K562 (cell line): ENCODE results near the gene ALDH18A1. TPM values are rescaled to one million over a fixed set of nuclear protein-coding genes. Genes with fewer than 3 reads are reported as not detected.
"Not testable (repeated sequence)": the region's sequence is repeated elsewhere in the genome, so short reads cannot be mapped to it uniquely, and the experiment has no call there.

Source experiments
- ATAC-seq: fragments of 200-7000 bp; cut with Tn5 transposase; 3 replicates; pipeline ENCODE4 v1.9.1; 2020; ENCODE audit warnings: moderate library complexity
- BruUV-seq: library from RNA; stranded (reverse); fragments of 400-500 nt; replicated peaks from 2 replicates; lab custom pipeline; 2021; lab: Mats Ljungman, UMichigan
- CTCF ChIA-PET: fragments of 300-600 bp; formaldehyde crosslinking; extraction: SDS; loops from one replicate; lab custom pipeline; 2021; ENCODE audit warnings: low intra/inter-chr PET ratio; lab: Yijun Ruan, JAX
- POLR2A ChIA-PET: fragments of 300-600, 350-650 bp; sonication (Branson Sonifier 250); formaldehyde crosslinking; extraction: SDS; loops from one replicate; lab custom pipeline; 2021; ENCODE audit warnings: antibody characterized with exemption, inconsistent platforms; lab: Yijun Ruan, JAX
- DNase-seq, 4 experiments: peaks; one replicate each; pipeline versions ENCODE4 v3.0.0 to v3.0.0-alpha.2; 2011 to 2018; ENCODE audit warnings: low spot score in 3 of 4, mixed read lengths in 3 of 4; ENCODE audit errors: extremely low read depth in 1 of 4
- FAIRE-seq: peaks from 2 replicates; lab custom pipeline; 2011; peaks lifted over from hg19 to GRCh38; lab: Jason Lieb, UNC
- H2AFZ ChIP-seq: 2 replicates; pipeline ENCODE4 v1.6.0; 2011; ENCODE audit warnings: low read depth, low read length, control low read depth, inconsistent platforms
- H3K27ac ChIP-seq: fragments of 200-600 bp; 3 replicates; pipeline ENCODE4 v1.8.0; 2011; ENCODE audit warnings: low read depth, mild to moderate bottlenecking, control low read depth, inconsistent platforms, low read length, moderate library complexity, mixed read lengths; ENCODE audit errors: extremely low read depth
- H3K27me3 ChIP-seq, 2 experiments: fragments of 300-600 bp in 1 of 2; 2 replicates in 1 of 2; 3 replicates in 1 of 2; pipeline versions ENCODE4 v1.6.0 to v1.8.0; 2011; ENCODE audit warnings: inconsistent platforms in 2 of 2, low read length in 2 of 2, mild to moderate bottlenecking in 1 of 2, mixed read lengths in 1 of 2, moderate library complexity in 1 of 2; ENCODE audit not compliant: control insufficient read depth in 2 of 2, insufficient read depth in 2 of 2
- H3K36me3 ChIP-seq: fragments of 300-600 bp; 3 replicates; pipeline ENCODE4 v1.8.0; 2011; ENCODE audit warnings: mild to moderate bottlenecking, low read length, inconsistent platforms; ENCODE audit not compliant: control insufficient read depth, insufficient read depth
- H3K4me1 ChIP-seq, 2 experiments: fragments of 200-600 bp in 1 of 2; replicated peaks in 1 of 2; 2 replicates in 1 of 2; 3 replicates in 1 of 2; pipeline versions ENCODE4 v1.5.1 to v1.8.0; 2011; ENCODE audit warnings: inconsistent platforms in 2 of 2, low read length in 2 of 2, mild to moderate bottlenecking in 1 of 2, mixed read lengths in 1 of 2, moderate library complexity in 1 of 2; ENCODE audit not compliant: control insufficient read depth in 2 of 2, insufficient read depth in 2 of 2
- H3K4me2 ChIP-seq: 2 replicates; pipeline ENCODE4 v1.6.1; 2011; ENCODE audit warnings: low read length, control low read depth, inconsistent platforms, mixed read lengths; ENCODE audit not compliant: insufficient read depth
- H3K4me3 ChIP-seq: fragments of 200-600 bp; sonication (generic), shearing (Covaris generic); 2 replicates; pipeline ENCODE4 v1.5.1; 2016; ENCODE audit warnings: control low read depth, inconsistent platforms
- H3K79me2 ChIP-seq: fragments of 200-600 bp; 3 replicates; pipeline ENCODE4 v1.8.0; 2011; ENCODE audit warnings: low read length, inconsistent platforms; ENCODE audit not compliant: control insufficient read depth, insufficient read depth
- H3K9ac ChIP-seq, 2 experiments: 2 replicates each; pipeline versions ENCODE4 v1.6.0 to v1.6.1; 2011; ENCODE audit warnings: low read depth in 2 of 2, low read length in 2 of 2, control low read depth in 1 of 2, inconsistent platforms in 1 of 2, mild to moderate bottlenecking in 1 of 2, mixed read lengths in 1 of 2; ENCODE audit not compliant: insufficient read depth in 1 of 2
- H3K9me1 ChIP-seq: one replicate; pipeline ENCODE4 v1.6.0; 2011; ENCODE audit warnings: inconsistent platforms, mild to moderate bottlenecking, low read length, moderate library complexity; ENCODE audit not compliant: control insufficient read depth, insufficient read depth
- H3K9me3 ChIP-seq: replicated peaks from 2 replicates; pipeline ENCODE4 v1.5.1; 2011; ENCODE audit warnings: low read depth, low read length, inconsistent platforms; ENCODE audit not compliant: control insufficient read depth, insufficient read depth
- H4K20me1 ChIP-seq: replicated peaks from 2 replicates; pipeline ENCODE4 v1.6.1; 2011; ENCODE audit warnings: low read length, inconsistent platforms, mixed read lengths; ENCODE audit not compliant: control insufficient read depth, insufficient read depth
- CHD2 ChIP-seq: IDR thresholded peaks from 2 replicates; pipeline ENCODE4 v1.6.1; 2011; ENCODE audit warnings: low read depth, low read length
- ZBTB40 ChIP-seq, 2 experiments: fragments of 450-650 bp in 1 of 2; sonication (generic) in 1 of 2; formaldehyde crosslinking in 1 of 2; IDR thresholded peaks; 2 replicates each; pipeline versions ENCODE4 v1.7.1 to v1.9.0; 2016 to 2022; ENCODE audit warnings: inconsistent platforms in 1 of 2, mild to moderate bottlenecking in 1 of 2, missing genetic modification reagents in 1 of 2
- ZNF24 ChIP-seq: fragments of 450-650 bp; IDR thresholded peaks from 2 replicates; pipeline ENCODE4 v1.6.1; 2016
- WGBS: fragments of 100-300 bp; shearing (Covaris generic); methylation state at CpG from one replicate; pipeline ENCODE4 v1.1.6; 2016; ENCODE audit warnings: low coverage, mixed read lengths; ENCODE audit not compliant: insufficient coverage; ENCODE audit errors: missing lambda C conversion rate; 5-methylcytosine and 5-hydroxymethylcytosine counted together
- in situ Hi-C: fragments of 300-500 bp; cut with MboI; formaldehyde crosslinking; loops from 4 replicates; pipeline ENCODE4 v1.15.0; 2018; ENCODE audit warnings: inconsistent platforms, mixed read lengths
- intact Hi-C: fragments of 100-400 bp; cut with micrococcal nuclease; formaldehyde crosslinking; loops from 2 replicates; pipeline ENCODE4 v1.14.2; 2022
- polyA plus RNA-seq, 8 experiments: library from polyadenylated mRNA; depleted of rRNA in 4 of 8; stranded (reverse) in 5 of 8; unstranded in 3 of 8; fragments of >200 nt; fragmentation: Nextera tagmentation in 2 of 8; fragmentation: Illumina TruSeq in 1 of 8; extraction: Ambion mirVana in 2 of 8; extraction: Trizol in 1 of 8; gene quantifications; 2 replicates each; pipeline versions ENCODE4 v1.2.1 to v1.2.3, GENCODE V29; 2011 to 2014; ENCODE audit warnings: inconsistent platforms in 1 of 8, missing spikeins in 1 of 8
- total RNA-seq, 7 experiments: library from RNA; depleted of rRNA in 6 of 7; stranded (reverse); fragments of >200 nt in 6 of 7; fragmentation: Illumina TruSeq in 2 of 7; extraction: Trizol in 2 of 7; gene quantifications; 2 replicates each; pipeline versions ENCODE4 v1.2.1 to v1.2.3, GENCODE V29; 2011 to 2021; ENCODE audit warnings: low replicate concordance in 1 of 7

Gene ALDH18A1
- total and polyA plus RNA-seq, 9 of the 15 experiments (the other 6 are each of a cell fraction or from before 2014, with no cell fraction given), result 12.0 to 83.3 (median 43.8) TPM

GRCh38 chr10:95674643-95675042 is 18.1 kb upstream of the ALDH18A1 start:
- TF ChIP-seq ZNF24 (peak; percentile 55; the same call in 1 of the 2 replicates), CHD2 (no peak), ZBTB40 (IDR thresholded peaks at IDR 0.05) (no peak), ZBTB40 (CRISPR knock-in tag; IDR thresholded peaks at IDR 0.05) (no peak)
- H3K27ac ChIP-seq, result no peak overlapping the region
- H3K9me3 ChIP-seq, result no peaks in the 10 kb centered on the region
- H3K36me3 ChIP-seq, result peaks cover 31% of the 10 kb centered on the region; the same call in 1 of the 3 replicates
- no peaks in the 10 kb centered on the region for H3K79me2 ChIP-seq
- in situ Hi-C loops, result no loop called here
- H3K4me1 ChIP-seq, result no peaks in the 10 kb centered on the region
- no peak overlapping the region for H3K4me2 ChIP-seq
- CTCF ChIA-PET, result no interaction called here
- no peak for DNase-seq
- WGBS, result 88% methylated on average over 1 of the region's 1 CpG
- ATAC-seq, result no peak
- no peak overlapping the region for H3K9ac ChIP-seq
- H2AFZ ChIP-seq, result no peak overlapping the region
- no TSS peak for BruUV-seq
- H3K9me1 ChIP-seq, result no peaks in the 10 kb centered on the region
- no peak for FAIRE-seq
- POLR2A ChIA-PET, result no interaction called here
- H3K4me3 ChIP-seq, result no peak overlapping the region
- no peaks in the 10 kb centered on the region for H3K27me3 ChIP-seq
- no peaks in the 10 kb centered on the region for H4K20me1 ChIP-seq
- intact Hi-C loops, result no loop called here

- H3K4me1 ChIP-seq, H3K27me3 ChIP-seq, H3K79me2 ChIP-seq, H4K20me1 ChIP-seq, FAIRE-seq, ATAC-seq, CTCF ChIA-PET, in situ Hi-C loops, POLR2A ChIA-PET, DNase-seq, H3K9me3 ChIP-seq, H3K4me3 ChIP-seq, intact Hi-C loops, H3K9ac ChIP-seq, H2AFZ ChIP-seq, BruUV-seq, H3K4me2 ChIP-seq, H3K9me1 ChIP-seq, H3K27ac ChIP-seq: not testable (repeated sequence)
- peaks cover 31% of the 10 kb centered on the region; the same call in 2 of the 3 replicates for H3K36me3 ChIP-seq
- WGBS, result 100% methylated on average over 3 of the region's 7 CpGs
These were observed 16.1 kb upstream of the ALDH18A1 start for GRCh38 chr10:95672641-95673040.
